Measurements from ENCODE around the gene PRRT3. TPM values are rescaled to one million over a fixed set of nuclear protein-coding genes. Genes with fewer than 3 reads are reported as not detected.

Gene PRRT3
- total and polyA plus RNA-seq, 2 experiments from 2014 or later = 4.3 to 6.9 TPM

DNA sequence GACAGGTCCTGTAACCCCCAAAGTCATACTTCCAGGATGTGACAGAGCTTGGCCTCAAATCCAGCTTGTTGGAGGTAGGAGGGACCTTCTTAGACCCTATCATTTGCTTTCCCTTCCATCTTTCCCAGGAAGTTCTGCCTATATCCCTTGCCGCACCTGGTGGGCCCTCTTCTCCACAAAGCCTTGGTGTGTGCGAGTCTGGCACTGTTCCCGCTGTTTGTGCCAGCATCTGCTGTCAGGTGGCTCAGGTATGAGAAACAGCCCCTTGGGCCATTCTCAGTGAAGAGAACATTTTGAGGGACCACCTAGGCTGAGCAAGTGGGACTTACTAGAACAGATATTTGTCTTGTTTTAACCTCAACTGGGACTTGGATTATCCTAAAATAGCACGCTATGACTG is 48.3 kb downstream of the PRRT3 start (continued):
- TF ChIP-seq, protein P1, sequence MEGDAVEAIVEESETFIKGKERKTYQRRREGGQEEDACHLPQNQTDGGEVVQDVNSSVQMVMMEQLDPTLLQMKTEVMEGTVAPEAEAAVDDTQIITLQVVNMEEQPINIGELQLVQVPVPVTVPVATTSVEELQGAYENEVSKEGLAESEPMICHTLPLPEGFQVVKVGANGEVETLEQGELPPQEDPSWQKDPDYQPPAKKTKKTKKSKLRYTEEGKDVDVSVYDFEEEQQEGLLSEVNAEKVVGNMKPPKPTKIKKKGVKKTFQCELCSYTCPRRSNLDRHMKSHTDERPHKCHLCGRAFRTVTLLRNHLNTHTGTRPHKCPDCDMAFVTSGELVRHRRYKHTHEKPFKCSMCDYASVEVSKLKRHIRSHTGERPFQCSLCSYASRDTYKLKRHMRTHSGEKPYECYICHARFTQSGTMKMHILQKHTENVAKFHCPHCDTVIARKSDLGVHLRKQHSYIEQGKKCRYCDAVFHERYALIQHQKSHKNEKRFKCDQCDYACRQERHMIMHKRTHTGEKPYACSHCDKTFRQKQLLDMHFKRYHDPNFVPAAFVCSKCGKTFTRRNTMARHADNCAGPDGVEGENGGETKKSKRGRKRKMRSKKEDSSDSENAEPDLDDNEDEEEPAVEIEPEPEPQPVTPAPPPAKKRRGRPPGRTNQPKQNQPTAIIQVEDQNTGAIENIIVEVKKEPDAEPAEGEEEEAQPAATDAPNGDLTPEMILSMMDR (conservative IDR thresholded peaks at IDR 0.05; ENCODE audit: low read depth in 2 of 2) = no peak
- TF ChIP-seq JUNB (IDR thresholded peaks at IDR 0.05; ENCODE audit: unreplicated experiment) = no peak
- TF ChIP-seq, protein P2, sequence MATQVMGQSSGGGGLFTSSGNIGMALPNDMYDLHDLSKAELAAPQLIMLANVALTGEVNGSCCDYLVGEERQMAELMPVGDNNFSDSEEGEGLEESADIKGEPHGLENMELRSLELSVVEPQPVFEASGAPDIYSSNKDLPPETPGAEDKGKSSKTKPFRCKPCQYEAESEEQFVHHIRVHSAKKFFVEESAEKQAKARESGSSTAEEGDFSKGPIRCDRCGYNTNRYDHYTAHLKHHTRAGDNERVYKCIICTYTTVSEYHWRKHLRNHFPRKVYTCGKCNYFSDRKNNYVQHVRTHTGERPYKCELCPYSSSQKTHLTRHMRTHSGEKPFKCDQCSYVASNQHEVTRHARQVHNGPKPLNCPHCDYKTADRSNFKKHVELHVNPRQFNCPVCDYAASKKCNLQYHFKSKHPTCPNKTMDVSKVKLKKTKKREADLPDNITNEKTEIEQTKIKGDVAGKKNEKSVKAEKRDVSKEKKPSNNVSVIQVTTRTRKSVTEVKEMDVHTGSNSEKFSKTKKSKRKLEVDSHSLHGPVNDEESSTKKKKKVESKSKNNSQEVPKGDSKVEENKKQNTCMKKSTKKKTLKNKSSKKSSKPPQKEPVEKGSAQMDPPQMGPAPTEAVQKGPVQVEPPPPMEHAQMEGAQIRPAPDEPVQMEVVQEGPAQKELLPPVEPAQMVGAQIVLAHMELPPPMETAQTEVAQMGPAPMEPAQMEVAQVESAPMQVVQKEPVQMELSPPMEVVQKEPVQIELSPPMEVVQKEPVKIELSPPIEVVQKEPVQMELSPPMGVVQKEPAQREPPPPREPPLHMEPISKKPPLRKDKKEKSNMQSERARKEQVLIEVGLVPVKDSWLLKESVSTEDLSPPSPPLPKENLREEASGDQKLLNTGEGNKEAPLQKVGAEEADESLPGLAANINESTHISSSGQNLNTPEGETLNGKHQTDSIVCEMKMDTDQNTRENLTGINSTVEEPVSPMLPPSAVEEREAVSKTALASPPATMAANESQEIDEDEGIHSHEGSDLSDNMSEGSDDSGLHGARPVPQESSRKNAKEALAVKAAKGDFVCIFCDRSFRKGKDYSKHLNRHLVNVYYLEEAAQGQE (IDR thresholded peaks at IDR 0.05; ENCODE audit: unreplicated experiment) = no peak
- no peak for TF ChIP-seq STAT1 (IDR thresholded peaks at IDR 0.05; ENCODE audit: unreplicated experiment)
- TF ChIP-seq NANOG (IDR thresholded peaks at IDR 0.05; ENCODE audit: borderline replicate concordance) = no peak
- TF ChIP-seq EZH2 (IDR thresholded peaks at IDR 0.05; ENCODE audit: low read depth, unreplicated experiment) = no peak
- no peak for TF ChIP-seq EZH2phosphoT487 (IDR thresholded peaks at IDR 0.05; ENCODE audit: unreplicated experiment)

DNA sequence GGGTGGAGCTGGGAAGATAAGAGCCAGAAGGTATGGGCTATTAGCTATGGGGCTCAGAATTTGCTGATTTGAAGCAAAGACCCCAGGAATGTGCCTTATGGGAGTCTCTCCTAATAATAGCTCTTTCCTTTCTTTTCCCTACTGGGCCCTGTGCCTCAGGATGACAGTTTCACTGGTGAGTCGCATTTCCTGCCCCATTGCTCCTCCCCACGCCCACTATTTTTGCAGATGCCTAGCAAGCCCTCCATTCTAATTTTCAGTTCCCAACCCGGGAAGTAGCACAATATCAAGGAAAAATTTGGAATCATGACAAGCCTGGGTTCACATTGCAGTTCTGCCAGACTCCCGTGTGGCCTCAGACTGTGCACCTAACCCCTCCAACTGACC is 49.0 kb downstream of the PRRT3 start:
- no peak for DNase-seq (ENCODE audit: low spot score)
- H3K36me3 ChIP-seq (ENCODE audit: insufficient read depth) = no peaks in the 10 kb centered on the region
- no peaks in the 10 kb centered on the region for H3K27me3 ChIP-seq (ENCODE audit: insufficient read depth)
- H4K20me1 ChIP-seq (replicated peaks; ENCODE audit: insufficient read depth) = no peaks in the 10 kb centered on the region
- peaks cover 17% of the 10 kb centered on the region for H3K4me1 ChIP-seq (ENCODE audit: insufficient read depth)
- H3K27ac ChIP-seq (ENCODE audit: low read depth) = no peak overlapping the region
- no peak for ATAC-seq
- H3K4me2 ChIP-seq = peak overlapping the region; percentile 71
- peak overlapping the region; percentile 42 for H3K4me3 ChIP-seq
- no peaks in the 10 kb centered on the region for H3F3A ChIP-seq (replicated peaks; ENCODE audit: low read depth)
- Mint-ChIP-seq H3K4me3 (peak overlapping the region; percentile 35; the same call in 2 of the 3 replicates), H3K27ac (no peak overlapping the region), H3K9me3 (no peaks in the 10 kb centered on the region), H3K36me3 (ENCODE audit: low read depth) (no peaks in the 10 kb centered on the region; the same call in 2 of the 3 replicates), H3K4me1 (peaks cover 20% of the 10 kb centered on the region), H3K27me3 (ENCODE audit: insufficient read depth, low read depth, poor library complexity) (peaks cover 13% of the 10 kb centered on the region)
- H3K9me2 ChIP-seq (ENCODE audit: insufficient read depth) = no peaks in the 10 kb centered on the region
- peak overlapping the region; percentile 99 for H2AFZ ChIP-seq
- no peaks in the 10 kb centered on the region for H3K79me2 ChIP-seq (replicated peaks; ENCODE audit: insufficient read depth)
- TF ChIP-seq, protein P1 (conservative IDR thresholded peaks at IDR 0.05; ENCODE audit: low read depth in 2 of 2) = no peak
- no peak for TF ChIP-seq EZH2phosphoT487 (IDR thresholded peaks at IDR 0.05; ENCODE audit: unreplicated experiment)
- no peak for TF ChIP-seq CREB1 (CRISPR knock-in tag; IDR thresholded peaks at IDR 0.05; ENCODE audit: low read depth)
- TF ChIP-seq NANOG (IDR thresholded peaks at IDR 0.05; ENCODE audit: borderline replicate concordance) = no peak
- TF ChIP-seq ZNF114 (CRISPR knock-in tag; IDR thresholded peaks at IDR 0.05) = no peak
- no peak for TF ChIP-seq ZNF462 (CRISPR knock-in tag; IDR thresholded peaks at IDR 0.05)
- no peak for TF ChIP-seq POLR2AphosphoS5 (IDR thresholded peaks at IDR 0.05; ENCODE audit: low read depth)
- TF ChIP-seq STAT1 (IDR thresholded peaks at IDR 0.05; ENCODE audit: unreplicated experiment) = no peak
